HG03460 (cell line): ENCODE data around the gene DCP1B.

ENCODE experiments used
- ATAC-seq: cut with Tn5 transposase; IDR thresholded peaks from one replicate; pipeline ENCODE4 v1.9.1; 2021; ENCODE audit not compliant: unreplicated experiment

Gene DCP1B

GRCh38 chr12:1936406-1937320 is 67.6 kb downstream of the DCP1B start:
- no peak for ATAC-seq

GRCh38 chr12:1935700-1936378 is 68.4 kb downstream of the DCP1B start:
- ATAC-seq, result no peak

DNA sequence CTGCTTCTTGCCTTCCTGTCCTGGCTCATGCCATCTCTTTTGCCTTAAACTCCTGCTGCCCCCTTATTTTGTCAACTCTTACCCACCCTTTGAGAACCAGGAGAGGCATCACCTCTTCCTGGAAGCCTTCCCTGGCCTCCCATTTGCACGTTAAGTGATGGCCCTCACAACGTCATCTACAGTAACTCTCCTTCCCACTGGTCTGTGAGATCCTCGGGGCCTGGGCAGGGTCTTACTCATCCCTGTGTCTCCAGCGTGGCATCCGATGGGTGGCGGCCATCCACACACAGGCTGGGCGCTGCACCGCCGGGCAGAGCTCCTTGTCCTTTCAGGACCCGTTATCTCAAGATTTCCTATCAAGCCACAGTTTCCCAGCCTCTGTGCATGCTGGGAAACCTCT is 69.0 kb downstream of the DCP1B start:
- no peak for ATAC-seq

- ATAC-seq, result no peak
Measured at GRCh38 chr12:1934831-1935230, 69.4 kb downstream of the DCP1B start.

- no peak for ATAC-seq
Measured at GRCh38 chr12:1934068-1934467, 70.2 kb downstream of the DCP1B start.

GRCh38 chr12:1933342-1934051 is 70.8 kb downstream of the DCP1B start:
- no peak for ATAC-seq

GRCh38 chr12:1932264-1932777 is 71.9 kb downstream of the DCP1B start:
- ATAC-seq, result no peak

- no peak for ATAC-seq
Measured at GRCh38 chr12:1931642-1932041, 72.6 kb downstream of the DCP1B start.

DNA sequence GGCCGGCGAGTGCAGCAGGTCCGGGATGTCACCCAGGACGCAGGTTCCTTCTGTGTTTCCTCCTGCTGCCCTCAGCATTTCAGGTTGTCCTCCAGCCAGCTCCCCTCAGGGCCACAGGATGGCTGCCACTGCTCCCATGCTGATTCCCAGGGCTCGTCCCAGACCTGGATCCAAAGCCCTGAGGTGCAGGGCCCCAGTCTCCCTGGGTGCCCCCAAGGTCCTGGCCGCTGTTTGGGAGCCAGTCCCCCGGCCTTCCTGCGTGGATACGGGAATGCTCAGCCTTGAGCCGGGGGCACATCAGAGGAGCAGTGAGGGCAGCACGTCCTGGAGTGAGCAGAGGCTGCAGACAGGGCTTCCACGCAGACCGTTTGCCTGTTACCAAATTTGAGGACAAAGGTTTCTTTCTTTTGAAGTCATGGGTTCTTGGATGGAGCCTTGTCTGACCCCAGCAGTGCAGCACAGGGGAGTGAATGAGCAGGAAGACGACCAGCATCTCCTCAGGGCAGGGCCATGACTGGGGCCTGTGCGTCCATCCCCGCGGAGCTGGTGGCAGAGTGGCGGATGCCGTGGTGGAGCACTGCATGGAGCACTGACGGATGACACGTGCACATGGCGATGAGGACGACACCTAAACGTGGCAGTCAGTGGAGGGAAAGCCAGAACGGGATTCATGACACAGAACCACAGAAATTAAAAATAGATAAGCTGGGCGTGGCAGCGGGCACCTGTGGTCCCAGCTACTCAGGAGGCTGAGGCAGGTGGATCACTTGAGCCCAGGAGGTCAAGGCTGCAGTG is 73.3 kb downstream of the DCP1B start:
- ATAC-seq, result no peak

GRCh38 chr12:1929985-1930802 is 74.1 kb downstream of the DCP1B start:
- ATAC-seq, result no peak

- no peak for ATAC-seq
Measured at GRCh38 chr12:1929241-1929984, 74.8 kb downstream of the DCP1B start.

DNA sequence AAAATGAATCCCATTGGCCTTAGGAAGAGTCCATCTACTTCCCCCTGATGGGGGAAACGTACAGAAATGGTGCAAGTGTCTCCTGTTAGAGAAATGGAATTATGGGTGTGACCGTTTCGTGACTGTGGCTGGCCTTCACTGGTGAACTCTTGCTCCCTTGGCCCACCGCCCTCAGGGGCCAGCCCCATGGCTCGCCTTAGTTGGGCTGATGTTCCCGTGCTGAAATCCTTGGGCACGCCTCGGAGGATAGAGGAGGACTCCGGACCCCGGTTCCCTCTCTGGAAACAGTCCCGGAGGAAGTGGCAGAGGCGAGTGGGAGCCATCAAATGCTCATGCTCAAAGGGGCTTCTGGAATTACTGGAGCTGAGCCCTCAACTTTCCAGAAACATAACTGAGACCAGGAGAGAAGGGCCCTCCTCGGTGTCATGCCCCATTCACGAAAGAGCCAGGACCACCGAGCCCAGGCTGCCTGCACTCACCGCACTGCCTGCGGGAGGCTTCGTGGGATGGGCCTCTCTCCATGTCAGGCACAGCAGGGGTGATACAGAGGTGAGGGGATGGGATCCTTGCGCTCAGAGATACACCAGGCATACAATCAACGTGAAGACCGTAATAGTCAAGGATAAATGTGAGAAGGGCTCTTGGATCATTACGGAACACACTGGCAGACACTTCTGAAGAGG is 75.7 kb downstream of the DCP1B start:
- no peak for ATAC-seq

DNA sequence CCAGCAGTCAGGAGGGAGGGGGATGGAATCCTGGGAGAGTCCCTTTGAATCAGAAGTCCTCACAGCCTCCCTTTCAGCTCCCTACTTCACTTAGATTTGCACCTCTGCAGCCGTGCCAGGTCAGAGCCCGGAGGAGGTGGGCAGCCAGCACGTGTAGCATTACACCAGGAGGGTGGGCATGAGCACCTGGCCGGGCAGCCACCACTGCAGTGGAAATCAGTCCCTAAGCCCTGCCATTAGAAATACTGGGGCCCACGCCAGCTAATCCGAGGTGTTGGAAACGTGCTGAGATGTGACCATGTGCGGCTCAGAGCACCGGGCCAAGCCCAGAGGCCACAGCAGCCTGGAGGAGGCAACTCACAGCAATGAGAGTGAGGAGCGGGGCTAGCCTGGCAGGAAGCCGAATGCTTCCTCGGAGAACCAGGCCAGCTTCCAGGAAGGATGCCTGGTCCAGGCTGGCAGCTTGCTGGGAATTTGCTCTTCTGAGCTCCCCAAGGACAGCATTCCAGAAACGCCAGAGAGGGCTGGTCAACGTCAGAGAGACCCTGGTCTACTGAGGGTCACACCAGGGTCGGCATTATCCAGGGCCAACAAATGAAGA is 76.4 kb downstream of the DCP1B start:
- no peak for ATAC-seq

GRCh38 chr12:1927051-1927680 is 77.1 kb downstream of the DCP1B start:
- ATAC-seq, result no peak

DNA sequence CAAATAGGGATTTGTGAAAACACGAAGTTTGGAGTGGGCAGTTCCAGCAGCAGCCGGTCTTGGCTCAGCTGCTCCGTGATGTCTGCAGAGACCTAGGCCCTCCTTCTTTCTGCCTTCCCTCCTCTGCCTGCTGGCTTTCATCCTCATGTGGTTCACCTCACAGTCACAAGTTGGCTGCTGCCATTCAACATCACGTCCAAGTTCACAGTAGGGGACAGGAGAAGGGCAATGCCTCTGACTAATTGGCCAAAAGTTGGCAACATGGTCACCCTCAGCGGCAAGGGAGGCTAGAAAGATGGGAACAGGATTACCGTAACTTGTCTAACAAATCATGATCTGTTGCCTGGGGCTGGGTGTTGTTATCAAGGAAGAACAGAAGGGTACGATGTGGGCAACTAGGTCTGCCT is 78.0 kb downstream of the DCP1B start:
- ATAC-seq, result no peak

DNA sequence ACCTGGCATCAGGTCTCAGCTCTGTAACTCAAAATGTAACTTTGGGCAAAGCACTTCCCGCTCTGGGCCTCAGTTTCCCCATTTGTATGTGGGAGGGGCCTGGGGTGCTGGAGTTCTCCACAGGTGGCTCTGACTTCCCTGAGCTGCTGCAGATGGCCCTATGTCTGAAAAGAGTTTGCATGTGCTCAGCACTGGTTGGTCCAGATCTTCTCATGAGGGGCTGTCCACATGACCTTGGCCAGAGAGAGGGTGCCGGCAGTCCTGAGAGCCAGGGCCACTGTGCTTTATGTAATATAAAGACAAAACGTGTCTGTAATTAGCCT is 78.6 kb downstream of the DCP1B start:
- no peak for ATAC-seq

DNA sequence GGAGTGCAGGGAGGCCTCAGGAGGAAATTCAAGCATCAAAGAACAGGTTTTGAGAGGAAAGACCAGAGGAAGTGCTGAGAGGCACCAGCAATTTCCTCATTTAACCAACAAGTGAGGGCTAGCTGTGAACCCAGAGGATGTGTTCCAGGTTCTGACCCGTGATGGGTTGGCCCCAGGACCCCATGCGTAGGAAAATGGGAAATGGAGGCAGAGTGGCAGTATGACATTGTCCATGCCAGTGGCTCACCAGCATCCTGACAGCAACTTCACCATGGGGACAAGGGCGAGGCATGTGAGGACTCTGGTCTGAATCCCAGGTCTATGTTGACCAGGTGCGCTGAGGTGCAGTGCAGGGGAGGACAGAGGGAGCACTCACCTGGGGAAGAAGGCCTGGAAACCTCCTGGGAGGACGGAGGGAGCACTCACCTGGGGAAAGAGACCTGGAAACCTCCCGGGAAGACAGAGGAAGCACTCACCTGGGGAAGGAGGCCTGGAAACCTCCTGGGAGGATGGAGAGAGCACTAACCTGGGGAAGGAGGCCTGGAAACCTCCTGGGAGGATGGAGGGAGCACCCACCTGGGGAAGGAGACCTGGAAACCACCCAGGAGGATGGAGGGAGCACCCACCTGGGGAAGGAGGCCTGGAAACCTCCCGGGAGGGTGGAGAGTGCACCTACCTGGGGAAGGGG is 79.1 kb downstream of the DCP1B start:
- no peak for ATAC-seq
